DMS 273 treated with DMSO at 0.1 percent for 48 hours (cell line): Measurements from ENCODE around the gene ZNF239.
A peak's percentile ranks its signal among the peaks of the same experiment; 100 is the strongest.
"Not testable (repeated sequence)": the region's sequence is repeated elsewhere in the genome, so short reads cannot be mapped to it uniquely, and the experiment has no call there.

Experiments
- DNase-seq: peaks from one replicate; lab custom pipeline; 2025; lab: John Stamatoyannopoulos, UW

Gene ZNF239

GRCh38 chr10:43574001-43574892 is at the start of gene ZNF239:
Gene ZNF239, minus strand, starts transcription at chr10:43574616. Its CDS starts 16,537 bp downstream, at chr10:43558079.
- DNase-seq = peak; percentile 45

DNA sequence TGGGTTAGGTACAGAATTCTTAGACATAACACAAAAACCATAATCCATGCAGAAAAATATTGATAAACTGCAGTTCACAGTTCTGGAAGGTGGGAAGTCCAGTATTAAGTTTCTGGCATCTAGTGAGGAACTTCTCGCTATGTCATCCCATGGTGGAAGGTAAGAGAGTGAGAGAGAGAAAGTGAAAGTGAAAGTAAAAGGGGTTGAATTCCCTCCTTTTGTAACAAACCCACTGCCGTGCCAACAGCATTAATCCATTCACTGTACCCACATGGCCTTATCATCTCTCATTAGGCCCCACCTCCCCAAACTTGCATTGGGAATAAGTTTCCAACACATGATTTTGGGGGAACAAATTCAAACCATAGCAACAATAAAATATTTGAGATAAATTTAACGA is 48.9 kb upstream of the ZNF239 start:
- DNase-seq = no peak

DNA sequence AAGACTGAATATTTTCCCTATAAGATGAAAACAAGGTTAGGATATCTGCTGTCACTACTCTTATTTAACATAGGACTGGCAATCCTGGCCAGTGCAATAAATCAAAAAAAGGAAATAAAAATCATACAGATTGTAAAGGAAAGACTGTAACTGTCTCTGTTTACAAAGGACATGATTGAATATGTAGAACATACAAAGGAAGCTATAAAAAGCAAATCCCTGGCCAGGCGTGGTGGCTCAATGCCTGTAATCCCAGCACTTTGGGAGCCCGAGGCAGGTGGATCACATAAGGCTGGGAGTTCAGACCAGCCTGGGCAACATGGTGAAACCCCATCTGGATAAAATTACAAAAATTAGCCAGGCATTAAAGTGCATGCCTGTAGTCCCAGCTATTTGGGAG is 47.6 kb upstream of the ZNF239 start:
- DNase-seq = no peak

- no peak for DNase-seq
Observed at GRCh38 chr10:43619368-43619767, 45.0 kb upstream of the ZNF239 start.

- DNase-seq = no peak
Observed at GRCh38 chr10:43616697-43617370, 42.4 kb upstream of the ZNF239 start.

- DNase-seq = no peak
Observed at GRCh38 chr10:43610636-43611035, 36.2 kb upstream of the ZNF239 start.

- DNase-seq = no peak
Observed at GRCh38 chr10:43607199-43607573, 32.8 kb upstream of the ZNF239 start.

- no peak for DNase-seq
Observed at GRCh38 chr10:43606323-43607198, 32.1 kb upstream of the ZNF239 start, which contains the start of gene ZNF485. Gene ZNF485, plus strand, starts transcription at chr10:43606438. Its CDS starts 613 bp downstream, at chr10:43607051.

GRCh38 chr10:43605850-43606322 is 31.5 kb upstream of the ZNF239 start:
- no peak for DNase-seq

DNA sequence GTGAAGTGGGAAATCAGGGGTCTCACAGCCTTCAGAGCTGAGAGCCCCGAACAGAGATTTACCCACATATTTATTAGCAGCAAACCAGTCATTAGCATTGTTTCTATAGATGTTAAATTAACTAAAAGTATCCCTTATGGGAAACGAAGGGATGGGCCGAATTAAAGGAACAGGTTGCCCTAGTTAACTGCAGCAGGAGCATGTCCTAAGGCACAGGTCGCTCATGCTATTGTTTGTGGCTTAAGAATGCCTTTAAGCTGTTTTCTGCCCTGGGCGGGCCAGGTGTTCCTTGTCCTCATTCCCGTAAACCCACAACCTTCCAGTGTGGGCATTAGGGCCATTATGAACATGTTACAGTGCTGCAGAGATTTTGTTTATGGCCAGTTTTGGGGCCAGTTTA is 27.2 kb upstream of the ZNF239 start:
- not testable (repeated sequence) for DNase-seq

- no peak for DNase-seq
Observed at GRCh38 chr10:43599333-43599732, 24.9 kb upstream of the ZNF239 start.

DNA sequence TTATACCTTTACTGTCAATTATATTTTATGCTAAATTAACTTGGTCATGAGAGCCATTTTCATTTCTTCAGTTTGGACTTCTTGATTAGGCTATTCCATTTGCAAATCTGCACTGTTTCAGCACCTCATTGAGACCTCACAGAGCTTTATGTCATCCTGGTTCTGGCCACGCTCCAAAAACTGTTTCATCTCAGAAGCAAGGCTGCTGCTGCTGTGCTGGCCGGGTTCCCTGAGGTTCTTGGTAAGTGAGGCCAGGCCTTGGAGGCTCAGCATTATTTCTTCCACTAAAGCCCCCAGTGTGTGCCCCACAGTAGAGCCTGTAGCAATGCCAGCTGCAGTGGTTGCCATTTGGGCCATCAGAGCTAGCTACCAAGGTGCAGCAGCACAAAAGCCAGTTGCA is 24.0 kb upstream of the ZNF239 start:
- no peak for DNase-seq

DNA sequence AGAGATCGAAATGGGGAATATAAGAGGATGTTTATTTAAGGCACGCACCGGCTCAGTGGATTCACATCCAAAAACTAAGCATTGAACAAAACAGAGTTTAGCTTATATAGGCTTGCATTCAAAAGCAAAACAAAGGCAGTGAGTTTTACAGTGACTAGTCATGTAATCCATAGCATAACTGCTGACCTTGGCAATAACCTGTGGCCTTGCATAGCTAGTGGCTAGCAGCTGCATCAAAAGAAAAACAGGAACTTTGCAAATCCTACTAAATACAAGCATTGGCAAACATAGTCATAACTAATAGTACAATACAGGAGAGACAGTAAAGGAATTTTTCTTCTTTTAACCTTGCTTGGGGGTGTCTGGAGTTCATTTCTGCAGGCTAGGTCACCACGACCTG is 22.1 kb upstream of the ZNF239 start:
- DNase-seq = no peak

GRCh38 chr10:43595739-43596298 is 21.4 kb upstream of the ZNF239 start:
- DNase-seq = no peak

- no peak for DNase-seq
Observed at GRCh38 chr10:43594944-43595589, 20.7 kb upstream of the ZNF239 start.

DNA sequence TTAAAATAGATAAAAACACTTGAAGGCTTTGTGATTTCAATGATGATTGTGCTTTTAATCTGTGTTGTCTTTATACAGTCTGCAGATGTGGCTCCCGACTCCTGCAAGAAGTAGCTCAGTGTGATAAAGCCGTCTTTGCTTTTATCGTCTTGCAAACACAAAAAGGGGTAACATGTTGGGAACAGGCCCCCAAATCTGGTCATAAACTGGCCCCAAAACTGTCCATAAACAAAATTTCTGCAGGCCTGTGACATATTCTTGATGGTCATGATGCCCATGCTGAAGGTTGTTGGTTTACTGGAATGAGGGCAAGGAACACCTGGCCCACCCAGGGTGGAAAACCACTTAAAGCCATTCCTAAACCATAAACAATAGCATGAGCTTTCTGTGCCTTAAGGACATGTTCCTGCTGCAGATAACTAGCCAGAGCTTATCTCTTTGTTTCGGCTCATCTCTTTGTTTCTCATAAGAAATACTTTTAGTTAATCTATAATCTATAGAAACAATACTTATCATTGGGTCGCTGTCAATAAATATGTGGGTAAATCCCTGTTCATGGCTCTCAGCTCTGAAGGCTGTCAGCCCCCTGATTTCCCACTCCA is 17.0 kb upstream of the ZNF239 start:
- DNase-seq = no peak

- not testable (repeated sequence) for DNase-seq
Observed at GRCh38 chr10:43586730-43587115, 12.3 kb upstream of the ZNF239 start.

DNA sequence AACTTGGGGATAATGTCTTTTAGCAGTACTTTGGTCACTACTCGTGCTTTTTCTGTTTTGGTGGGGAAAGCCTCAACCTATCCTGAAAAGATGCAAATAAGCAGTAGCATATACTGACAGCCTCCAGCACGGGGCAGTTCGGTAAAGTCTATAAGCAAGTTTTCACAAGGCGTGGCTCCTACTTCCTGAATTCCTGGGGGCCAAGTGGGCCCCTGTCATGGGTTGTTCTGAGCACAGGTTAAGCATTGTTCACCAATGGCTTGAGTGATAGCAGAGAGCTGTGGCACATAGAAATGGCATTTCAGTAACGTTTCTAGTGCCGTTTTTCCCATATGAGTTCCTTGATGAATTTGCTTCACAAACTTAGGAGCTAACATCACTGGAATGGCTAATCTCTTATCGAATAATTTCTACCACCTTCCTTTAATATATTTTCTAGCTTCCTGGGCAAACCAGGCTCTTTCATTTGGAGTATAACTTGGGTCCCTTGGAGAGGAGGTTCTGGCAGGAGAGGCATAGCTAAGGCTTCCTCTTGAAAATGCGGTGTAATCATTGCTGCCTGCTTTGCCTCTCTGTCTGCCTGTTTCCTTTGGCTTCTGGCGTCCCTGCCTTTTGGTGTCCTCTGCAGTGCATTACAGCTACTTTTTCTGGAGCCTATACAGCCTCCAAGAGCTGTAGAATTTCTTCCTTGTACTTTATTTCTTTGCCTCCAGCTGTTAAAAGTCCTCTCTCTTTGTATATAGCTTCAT is 11.7 kb upstream of the ZNF239 start:
- DNase-seq = no peak

DNA sequence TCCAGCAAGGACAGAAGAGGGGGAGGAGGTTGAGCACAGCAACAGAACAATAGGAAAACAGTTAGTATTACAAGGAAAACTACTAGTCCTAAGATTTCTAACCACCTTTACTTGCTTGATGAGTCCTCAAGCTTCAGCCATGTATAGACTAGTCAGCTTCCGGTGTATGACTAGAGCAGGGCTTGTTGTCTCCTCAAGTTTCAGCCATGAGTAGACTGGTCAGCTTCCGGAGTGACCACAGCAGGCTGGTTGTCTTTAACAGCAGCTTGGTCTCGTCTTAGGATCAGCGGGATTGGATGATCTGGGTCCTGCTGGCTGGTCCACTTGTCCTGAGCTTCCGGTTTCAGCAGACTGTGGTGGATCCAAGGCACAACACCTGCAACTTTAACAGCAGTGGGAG is 10.6 kb upstream of the ZNF239 start:
- DNase-seq = no peak

DNA sequence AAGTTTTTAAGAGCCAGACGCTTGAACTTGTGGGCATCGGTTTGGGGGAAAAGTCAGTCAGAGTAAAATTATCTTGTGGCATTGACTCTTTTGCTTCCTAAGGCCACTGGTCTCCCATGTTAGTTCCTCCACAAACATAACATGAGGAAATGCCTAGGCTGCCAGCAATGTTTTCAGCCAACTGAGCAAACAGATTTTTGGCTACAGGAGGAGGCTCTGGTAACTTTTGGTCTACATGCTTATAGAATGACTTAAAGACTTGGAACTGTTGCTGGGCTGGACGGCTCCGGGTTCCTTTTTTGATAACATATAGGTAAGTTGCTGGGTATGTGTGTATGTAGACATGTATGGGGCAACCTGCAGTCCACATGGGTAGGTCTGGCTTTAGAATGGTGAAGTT is 9.6 kb upstream of the ZNF239 start:
- DNase-seq = no peak
